ENCODE measurements around the gene GPR176.

The GPR176 gene

DNA sequence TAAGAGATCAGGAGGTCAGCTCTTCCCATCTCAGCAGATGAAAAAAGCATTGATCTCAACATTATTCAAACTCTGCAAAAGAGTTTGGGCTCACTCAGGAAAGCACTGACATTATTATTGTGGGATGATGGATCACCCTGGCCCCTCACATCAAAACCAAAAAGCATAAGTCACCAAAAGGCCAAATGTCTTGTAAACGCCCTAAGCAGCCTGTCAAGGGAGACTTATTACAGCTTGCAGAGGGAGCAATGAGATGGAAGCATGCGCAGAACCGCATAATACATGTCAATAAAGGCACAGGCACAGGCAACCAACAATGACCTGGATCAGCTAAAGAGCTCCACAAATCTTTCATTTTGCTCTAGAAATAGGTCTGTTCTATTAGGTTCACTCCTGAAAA is 142.0 kb downstream of the GPR176 start:
- no peak for DNase-seq

DNA sequence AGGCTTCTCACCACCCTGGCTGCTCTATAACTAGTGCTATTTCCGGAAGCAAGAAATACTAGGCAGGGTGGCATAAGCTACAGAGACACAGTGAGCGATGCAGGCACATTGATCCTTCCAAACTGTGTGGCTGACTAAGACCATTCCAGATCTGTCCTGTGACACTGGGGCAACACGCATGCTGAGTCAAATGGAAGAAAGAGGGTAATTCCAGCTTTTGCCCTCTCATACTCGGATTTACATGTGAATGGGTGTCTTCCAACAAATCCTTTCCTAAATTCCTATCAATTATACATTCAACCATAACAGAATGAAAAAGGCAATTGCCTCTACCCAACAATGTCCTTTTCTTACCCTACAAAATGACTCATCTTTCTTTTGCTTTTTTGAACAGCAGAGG is 142.6 kb downstream of the GPR176 start:
- DNase-seq: no peak

DNA sequence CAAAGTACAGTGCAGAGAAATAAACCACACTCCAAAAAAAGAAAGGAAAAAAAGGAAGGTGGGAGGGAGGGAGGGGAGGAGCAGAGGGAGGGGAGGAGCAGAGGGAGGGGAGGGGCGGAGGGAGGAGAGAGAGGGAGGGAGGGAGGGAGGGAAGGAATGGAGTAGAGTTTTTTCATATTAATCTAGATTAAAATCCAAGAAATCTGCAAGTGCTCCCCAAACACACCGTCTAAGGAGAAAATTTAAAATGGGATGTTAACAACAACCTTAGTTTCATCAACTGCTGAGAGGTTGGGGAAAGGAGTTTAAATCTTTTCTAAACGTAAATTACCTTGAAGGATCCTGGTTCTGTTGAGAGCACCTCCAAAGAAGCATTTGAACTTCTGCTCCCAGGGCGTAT is 144.0 kb downstream of the GPR176 start:
- DNase-seq: no peak

DNA sequence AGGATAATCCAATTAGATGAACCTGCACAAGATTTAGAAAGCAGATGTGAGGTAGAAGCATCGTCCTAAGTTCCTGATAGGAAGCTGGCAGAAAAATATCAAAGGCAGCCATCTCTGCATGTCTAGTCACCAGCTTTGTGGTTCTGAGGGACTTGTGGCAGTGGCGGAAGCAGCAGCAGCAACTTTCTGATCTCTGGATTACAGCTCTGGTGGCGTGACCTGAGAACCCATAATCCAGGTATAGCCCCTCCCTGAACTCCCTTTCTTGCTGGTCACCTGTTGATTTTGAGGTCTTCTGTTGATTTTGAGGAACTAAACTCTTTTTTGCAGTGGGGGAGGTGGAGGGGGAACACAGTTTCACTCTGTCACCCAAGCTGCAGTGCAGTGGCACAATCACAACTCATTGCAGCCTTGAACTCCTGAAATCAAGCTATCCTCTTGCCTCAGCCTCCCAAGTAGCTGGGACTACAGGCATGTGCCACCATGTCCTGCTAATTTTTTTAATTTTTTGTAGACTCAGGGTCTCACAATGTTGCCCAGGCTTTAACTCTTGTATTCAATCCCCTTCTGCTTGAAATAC is 145.3 kb downstream of the GPR176 start:
- no peak for DNase-seq

DNA sequence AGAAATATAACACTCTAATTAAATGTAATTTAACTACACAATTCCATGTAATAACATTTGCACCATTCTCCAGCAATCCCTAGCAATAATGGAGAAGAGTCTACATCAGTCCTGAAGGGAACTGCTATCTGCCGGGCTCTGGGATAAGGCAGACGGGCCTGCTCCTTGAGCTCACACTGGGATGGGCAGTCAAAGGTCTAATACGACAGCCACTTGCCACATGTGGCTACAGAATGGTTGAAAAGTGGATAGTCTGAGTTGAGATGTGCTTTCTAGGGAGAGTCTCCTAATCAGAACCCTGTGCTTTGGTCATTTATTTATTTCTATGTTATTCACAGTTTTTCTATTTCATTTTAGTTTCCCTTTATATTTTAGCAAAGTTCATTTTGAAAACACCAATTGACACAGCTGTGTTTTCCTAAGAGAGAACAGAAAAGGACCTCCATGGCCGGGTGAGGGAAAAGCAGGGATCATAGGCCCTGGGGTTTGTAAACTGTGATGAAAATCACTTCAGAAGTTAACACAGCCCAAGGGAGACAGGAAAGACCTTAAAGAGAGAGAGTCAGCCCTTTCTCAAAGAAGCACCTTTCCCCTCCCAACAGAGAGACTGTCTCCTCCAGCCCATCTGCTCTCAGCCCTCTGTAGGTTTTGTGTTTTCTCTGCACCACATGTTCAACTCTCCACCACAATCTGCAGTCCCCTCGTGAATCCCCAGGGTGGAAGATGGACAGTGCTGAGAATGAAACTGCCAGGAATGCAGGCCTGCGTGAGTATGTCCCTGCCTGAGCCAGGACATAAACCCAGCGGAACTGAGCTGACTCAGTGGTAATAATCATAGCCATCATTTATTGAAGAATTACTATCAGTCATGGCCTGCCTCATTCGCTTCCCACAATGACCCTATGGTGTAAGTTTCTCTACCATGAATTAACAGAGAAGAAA is 149.0 kb downstream of the GPR176 start:
- no peak for DNase-seq

DNA sequence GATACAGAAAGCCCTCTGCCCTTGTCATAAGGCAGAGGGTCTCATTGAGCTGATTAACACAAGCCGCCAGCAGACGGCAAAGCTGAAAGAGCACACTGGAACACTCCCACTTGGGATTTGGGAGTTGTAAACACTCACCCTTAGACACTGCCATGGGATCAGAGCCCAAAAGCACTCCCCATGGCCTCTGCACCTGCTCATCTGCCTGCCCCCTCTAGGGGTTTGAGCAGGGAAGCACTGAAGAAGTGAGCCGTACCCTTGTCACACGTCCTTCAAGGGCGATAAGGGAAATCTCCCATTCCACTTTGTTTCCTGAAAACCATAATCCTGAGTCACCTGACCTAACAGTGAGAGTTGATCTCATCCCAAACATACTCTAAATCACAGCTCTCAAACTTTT is 152.1 kb downstream of the GPR176 start:
- DNase-seq: no peak

DNA sequence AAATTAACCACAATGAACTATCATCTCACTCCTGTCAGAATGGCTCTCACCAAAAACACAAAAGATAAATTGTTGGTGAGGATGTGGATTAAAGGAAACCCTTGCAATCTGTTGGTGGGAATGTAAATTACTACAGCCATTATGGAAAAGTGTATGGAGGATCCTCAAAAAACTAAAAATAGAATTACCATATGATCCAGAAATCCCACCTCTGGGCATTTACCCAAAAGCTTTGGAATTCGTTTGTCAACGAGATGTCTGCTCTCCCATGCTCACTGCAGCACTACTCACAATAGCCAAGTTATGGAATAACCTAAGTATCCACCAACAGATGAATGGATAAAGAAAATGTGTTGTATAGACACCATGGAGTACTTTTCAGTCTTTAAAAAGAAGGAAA is 159.1 kb downstream of the GPR176 start:
- DNase-seq: no peak

DNA sequence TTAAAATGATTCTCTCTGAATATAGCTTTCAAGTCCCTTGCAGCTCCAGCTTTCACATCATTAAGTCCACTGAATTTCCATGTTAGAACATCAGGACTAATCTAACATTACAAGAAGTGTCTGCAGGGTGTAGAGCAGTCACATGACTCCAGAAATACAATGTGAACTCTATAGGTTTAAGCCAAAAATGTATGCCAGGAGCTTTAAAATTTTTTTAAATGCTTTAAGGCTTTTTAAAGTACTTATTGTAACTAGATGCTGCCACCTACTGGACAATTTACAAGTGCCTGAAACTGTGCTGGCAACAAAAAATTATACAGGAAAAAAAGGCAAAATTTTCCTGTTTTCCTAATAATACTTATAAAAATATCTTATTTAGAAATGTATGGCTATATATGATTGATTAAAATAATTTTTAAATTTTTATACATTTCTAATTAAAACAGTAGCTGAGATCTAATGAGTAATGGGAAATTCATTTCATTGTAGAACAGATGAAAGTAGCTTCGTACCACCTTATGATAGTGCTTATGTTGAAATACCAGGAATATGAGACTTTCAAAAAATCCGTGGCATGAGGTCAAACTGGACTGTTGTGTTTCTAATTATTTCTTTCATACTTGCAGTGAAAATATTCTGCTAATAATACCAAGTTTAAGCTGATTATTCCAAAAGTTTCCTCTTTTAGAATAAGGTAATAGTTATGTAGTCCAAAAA is 163.1 kb downstream of the GPR176 start:
- no peak for DNase-seq

DNA sequence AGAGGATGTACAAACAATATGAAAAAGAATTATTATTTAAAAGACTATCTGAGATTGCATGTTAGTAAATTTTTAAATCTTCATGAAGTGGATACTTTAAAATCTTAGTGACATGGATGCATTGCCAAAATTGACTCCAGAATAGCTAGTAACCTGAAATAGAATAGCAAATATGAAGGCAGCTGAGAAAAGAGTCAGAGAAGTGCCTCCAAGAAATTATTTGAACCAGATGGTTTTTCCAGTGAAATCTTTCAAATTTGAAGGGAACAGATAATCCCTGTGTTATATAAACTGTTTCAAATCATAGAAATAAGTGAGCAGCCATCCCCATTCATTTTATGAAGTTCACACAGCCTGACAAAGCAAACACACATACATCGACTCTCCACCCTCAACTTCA is 167.1 kb downstream of the GPR176 start:
- no peak for DNase-seq

DNA sequence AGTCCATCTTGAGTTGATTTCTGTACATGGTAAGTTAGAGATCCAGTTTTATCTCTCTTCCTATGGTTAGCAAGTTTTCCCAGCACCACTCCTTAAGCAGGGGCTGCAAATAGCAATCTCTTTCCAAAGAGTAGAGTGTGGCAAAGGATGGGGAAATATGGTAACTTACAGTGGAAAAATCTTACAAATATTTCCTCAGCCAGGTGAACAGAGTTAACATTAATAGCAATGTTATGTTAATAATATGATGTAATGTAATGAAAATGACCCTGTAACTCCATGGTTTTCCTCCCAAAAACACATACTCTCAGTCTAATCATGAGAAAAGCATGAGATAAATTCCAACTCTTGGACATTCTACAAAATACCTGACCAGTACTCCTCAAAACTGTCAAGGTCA is 167.8 kb downstream of the GPR176 start:
- no peak for DNase-seq
